Bladder microvascular endothelial cell (primary cell): ENCODE data around the gene SLC22A14. TPM values are rescaled to one million over a fixed set of nuclear protein-coding genes. Genes with fewer than 3 reads are reported as not detected.

Experiments used
- total RNA-seq: library from RNA; depleted of rRNA; stranded (reverse); fragments of >200 nt; gene quantifications from 2 replicates; pipeline ENCODE4 v1.2.3, GENCODE V29; 2014

SLC22A14 gene, protein sequence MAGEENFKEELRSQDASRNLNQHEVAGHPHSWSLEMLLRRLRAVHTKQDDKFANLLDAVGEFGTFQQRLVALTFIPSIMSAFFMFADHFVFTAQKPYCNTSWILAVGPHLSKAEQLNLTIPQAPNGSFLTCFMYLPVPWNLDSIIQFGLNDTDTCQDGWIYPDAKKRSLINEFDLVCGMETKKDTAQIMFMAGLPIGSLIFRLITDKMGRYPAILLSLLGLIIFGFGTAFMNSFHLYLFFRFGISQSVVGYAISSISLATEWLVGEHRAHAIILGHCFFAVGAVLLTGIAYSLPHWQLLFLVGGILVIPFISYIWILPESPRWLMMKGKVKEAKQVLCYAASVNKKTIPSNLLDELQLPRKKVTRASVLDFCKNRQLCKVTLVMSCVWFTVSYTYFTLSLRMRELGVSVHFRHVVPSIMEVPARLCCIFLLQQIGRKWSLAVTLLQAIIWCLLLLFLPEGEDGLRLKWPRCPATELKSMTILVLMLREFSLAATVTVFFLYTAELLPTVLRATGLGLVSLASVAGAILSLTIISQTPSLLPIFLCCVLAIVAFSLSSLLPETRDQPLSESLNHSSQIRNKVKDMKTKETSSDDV
- total RNA-seq: under 0.01 and 0.31 TPM in 2 replicates

DNA sequence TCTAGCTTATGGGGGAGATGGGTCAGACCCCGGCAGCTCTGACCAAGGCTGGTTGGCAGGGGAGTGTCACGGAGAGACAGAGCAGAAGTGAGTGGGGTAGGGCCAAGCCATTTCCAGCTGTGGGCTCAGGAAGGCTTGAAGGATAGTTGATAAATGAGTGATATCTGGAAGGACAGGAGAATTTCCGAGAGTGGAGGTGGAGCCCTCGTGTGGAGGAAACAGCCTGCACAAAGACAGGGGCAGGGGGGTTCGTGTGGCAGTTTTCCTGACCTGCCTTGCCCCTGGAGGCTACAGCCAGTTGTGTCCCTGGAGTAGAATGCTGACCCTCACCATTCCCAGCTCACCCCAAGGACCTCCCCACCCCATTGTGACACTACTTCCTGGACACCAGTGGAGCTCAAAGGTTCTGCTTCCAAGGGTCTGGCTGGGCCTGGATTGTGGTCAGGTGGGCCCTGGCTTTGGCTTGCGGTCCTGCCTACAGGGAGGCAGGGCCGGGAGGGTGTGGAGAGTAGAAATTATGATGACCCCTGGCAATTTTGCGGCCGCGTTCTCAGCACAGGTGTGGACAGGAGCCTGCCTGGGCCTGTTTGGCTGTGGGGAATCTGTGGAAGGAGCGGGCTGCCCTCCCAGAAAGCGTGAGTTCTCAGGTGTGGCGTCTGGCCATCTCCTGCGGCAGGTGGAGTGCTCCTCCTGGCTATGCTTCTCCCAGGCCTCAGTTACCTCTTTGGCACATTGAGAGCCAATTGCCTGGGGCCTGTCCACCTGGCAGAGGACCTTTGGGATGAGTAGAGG lies at the start of gene SLC22A14:
SLC22A14 (plus strand) TSS at position 400 of the 792 bp plus-strand sequence. CDS start 23,733 bp downstream, outside the sequence.

DNA sequence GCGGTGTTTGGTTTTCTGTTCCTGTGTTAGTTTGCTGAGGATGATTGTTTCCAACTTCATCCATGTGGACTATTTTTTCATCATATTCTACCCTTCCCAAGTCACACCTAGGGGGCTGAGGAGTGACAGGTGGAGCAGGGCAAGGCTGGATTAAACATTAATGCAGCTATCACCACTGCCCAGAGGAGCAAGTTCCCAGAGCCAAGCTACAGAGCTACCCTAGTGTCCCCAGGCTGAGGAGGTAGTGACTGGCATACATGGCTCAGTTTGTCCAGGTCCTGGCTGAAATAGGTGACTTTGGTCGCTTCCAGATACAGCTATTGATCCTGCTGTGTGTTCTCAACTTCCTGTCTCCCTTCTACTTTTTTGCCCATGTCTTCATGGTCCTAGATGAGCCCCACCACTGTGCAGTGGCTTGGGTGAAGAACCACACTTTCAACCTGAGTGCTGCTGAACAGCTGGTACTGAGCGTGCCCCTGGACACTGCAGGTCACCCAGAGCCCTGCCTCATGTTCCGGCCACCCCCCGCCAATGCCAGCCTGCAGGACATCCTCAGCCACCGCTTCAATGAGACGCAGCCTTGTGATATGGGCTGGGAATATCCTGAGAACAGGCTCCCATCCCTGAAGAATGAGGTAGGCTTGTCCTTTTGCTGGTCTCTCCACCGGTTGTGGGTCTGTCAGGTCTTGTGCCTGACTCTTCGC lies 16.3 kb upstream of the SLC22A14 start, which contains the start of gene SLC22A13:
SLC22A13 (plus strand) TSS at position 209 of the 704 bp plus-strand sequence; CDS start at position 258, 49 bp downstream.

DNA sequence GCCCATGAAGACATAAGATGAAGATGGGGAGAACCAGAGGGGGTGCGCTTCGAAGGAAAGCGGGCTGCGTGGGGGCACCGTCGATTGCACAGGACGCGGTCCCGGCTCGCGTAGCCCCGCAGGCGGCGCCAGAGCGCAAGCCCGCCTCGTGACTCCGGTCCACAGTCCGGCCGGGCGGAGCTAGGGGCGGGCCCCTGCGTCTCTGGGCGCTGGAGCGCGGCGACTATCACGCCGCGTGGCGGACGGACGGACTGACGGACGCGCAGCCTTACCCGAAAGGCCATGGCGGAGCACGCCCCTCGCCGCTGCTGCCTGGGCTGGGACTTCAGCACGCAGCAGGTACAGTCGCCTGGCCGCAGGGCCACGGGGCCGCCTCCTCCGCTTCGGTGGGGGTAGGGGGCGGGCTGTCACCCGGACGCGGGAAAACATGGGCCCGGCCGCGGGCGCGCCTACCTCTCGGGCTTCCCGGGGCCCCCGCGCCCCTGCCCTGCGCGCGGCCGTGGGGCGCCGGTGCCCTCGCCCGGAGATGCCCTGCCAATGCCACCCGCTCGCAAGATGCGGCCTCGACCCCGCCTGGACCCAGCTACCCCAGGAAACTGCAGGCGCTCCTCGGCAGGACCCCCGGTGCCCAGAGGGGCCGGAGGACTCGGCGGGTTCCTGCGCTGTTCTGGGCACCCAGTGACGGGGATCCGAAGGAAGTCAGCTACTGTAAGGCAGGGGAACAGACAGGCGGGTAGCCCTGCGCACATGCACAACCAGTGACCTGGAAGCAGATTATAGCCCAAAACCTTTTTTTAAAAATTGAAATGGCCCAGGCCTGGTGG lies 64.7 kb downstream of the SLC22A14 start, which contains the start of gene XYLB:
XYLB (plus strand) TSS at position 199 of the 824 bp plus-strand sequence; CDS start at position 283, 84 bp downstream.

Other genes starting within 250 kb of the SLC22A14 start
- gene DLEC1, start 243.1 kb upstream of the SLC22A14 start, total RNA-seq: under 0.01 TPM in 1 of 2 replicates, not detected in the other
- 44.2 and 47.3 TPM in 2 replicates for gene ACAA1, start 145.2 kb upstream of the SLC22A14 start, total RNA-seq
- 10.4 and 25.5 TPM in 2 replicates for gene MYD88, start 143.6 kb upstream of the SLC22A14 start, total RNA-seq
- 23.0 and 39.6 TPM in 2 replicates for gene OXSR1, start 116.8 kb upstream of the SLC22A14 start, total RNA-seq
- gene SLC22A13, start 16.5 kb upstream of the SLC22A14 start, total RNA-seq: 0.16 and 0.76 TPM in 2 replicates
- 3.2 and 4.8 TPM in 2 replicates for gene XYLB, start 64.5 kb downstream of the SLC22A14 start, total RNA-seq
- gene ACVR2B, start 171.6 kb downstream of the SLC22A14 start, total RNA-seq: 1.9 and 5.7 TPM in 2 replicates
- gene EXOG, start 214.0 kb downstream of the SLC22A14 start, total RNA-seq: 6.3 and 13.3 TPM in 2 replicates